Mucosa of descending colon (tissue), 3 donors: ENCODE results near the gene ZMYND10. TPM values are rescaled to one million over a fixed set of nuclear protein-coding genes. Genes with fewer than 3 reads are reported as not detected.

Experiments used
- ATAC-seq: fragments of 200-7000 bp; cut with Tn5 transposase; one replicate; pipeline ENCODE4 v1.9.1; 2020; ENCODE audit warnings: mild to moderate bottlenecking, moderate library complexity
- DNase-seq, 3 donors: peaks; one replicate each; pipeline ENCODE4 v3.0.0-alpha.2; 2020
- H3K36me3 ChIP-seq: fragments of 200-600 bp; one replicate; pipeline ENCODE4 v1.8.0; 2021; ENCODE audit warnings: low read depth, mild to moderate bottlenecking
- H3K4me1 ChIP-seq: fragments of 200-600 bp; one replicate; pipeline ENCODE4 v1.8.0; 2021; ENCODE audit warnings: low read depth, mild to moderate bottlenecking
- H3K4me3 ChIP-seq: fragments of 200-600 bp; one replicate; pipeline ENCODE4 v1.8.0; 2021; ENCODE audit warnings: mild to moderate bottlenecking
- H3K9me3 ChIP-seq: fragments of 200-600 bp; one replicate; pipeline ENCODE4 v1.8.0; 2021; ENCODE audit warnings: mild to moderate bottlenecking
- CTCF ChIP-seq: fragments of 200-600 bp; IDR thresholded peaks from one replicate; pipeline ENCODE4 v1.8.0; 2022; ENCODE audit warnings: antibody characterized with exemption, mild to moderate bottlenecking
- intact Hi-C, 2 donors: fragments of 100-400 bp; cut with DNase I in 1 of 2; cut with micrococcal nuclease in 1 of 2; formaldehyde crosslinking; loops; one replicate each; pipeline versions ENCODE4 v1.11.0 to v1.11.1; 2022; cut with DNase I, micrococcal nuclease
- total RNA-seq, 3 donors: library from RNA; stranded (reverse); fragmentation: NEBNext Ultra II Directional in 2 of 3; extraction: Animal tissue kit (Norgen Biotek cat#: 25700) in 2 of 3; gene quantifications; one replicate each; pipeline versions ENCODE4 v1.2.1 to v1.2.4, GENCODE V29; 2021 to 2023
- donor health status: DM: no; HTN: no; CAD: no; lungs with moderate emphysema.
- donor health status: DM: no; HTN: no; CAD: no.
- donor health status: DM: no; HTN: yes; CAD: no.

Gene ZMYND10
- total RNA-seq, 3 donors from 2014 or later = 0.20 to 0.60 (median 0.31) TPM

- no peak for TF ChIP-seq CTCF
Observed at GRCh38 chr3:50325497-50326181, 19.9 kb downstream of the ZMYND10 start.

GRCh38 chr3:50325113-50325480, 20.4 kb downstream of the ZMYND10 start:
- Histone ChIP-seq H3K4me1 (peaks cover 27% of the 10 kb centered on the region), H3K36me3 (no peaks in the 10 kb centered on the region), H3K9me3 (no peaks in the 10 kb centered on the region), H3K4me3 (no peak overlapping the region)
- ATAC-seq (no peak), DNase-seq (no peak)
- TF ChIP-seq CTCF = no peak
- intact Hi-C loops = no loop called here

More at GRCh38 chr3:50325497-50326181, 19.9 kb downstream of the ZMYND10 start:
- Histone ChIP-seq H3K4me3 (no peak overlapping the region), H3K4me1 (peaks cover 23% of the 10 kb centered on the region), H3K36me3 (peaks cover 3% of the 10 kb centered on the region), H3K9me3 (no peaks in the 10 kb centered on the region)
- intact Hi-C loops = no loop called here
- no peak for DNase-seq
- no peak for ATAC-seq

GRCh38 chr3:50324351-50325112, 21.0 kb downstream of the ZMYND10 start:
- no peaks in the 10 kb centered on the region for H3K9me3 ChIP-seq
- peak; percentile 72 to 87 (median 78) for DNase-seq
- intact Hi-C loops = no loop called here
- TF ChIP-seq CTCF = peak; percentile 43
- H3K4me1 ChIP-seq = peaks cover 32% of the 10 kb centered on the region
- no peak for ATAC-seq
- H3K36me3 ChIP-seq = no peaks in the 10 kb centered on the region
- no peak overlapping the region for H3K4me3 ChIP-seq

- TF ChIP-seq CTCF = no peak
- Histone ChIP-seq H3K4me1 (peaks cover 39% of the 10 kb centered on the region), H3K4me3 (no peak overlapping the region), H3K9me3 (no peaks in the 10 kb centered on the region), H3K36me3 (no peaks in the 10 kb centered on the region)
- DNase-seq (peak in 1 of 3 donors; percentile 62), ATAC-seq (no peak)
- intact Hi-C loops = no loop called here
Observed at GRCh38 chr3:50323614-50324199, 21.8 kb downstream of the ZMYND10 start.

GRCh38 chr3:50323092-50323600, 22.4 kb downstream of the ZMYND10 start:
- TF ChIP-seq CTCF = no peak
- H3K36me3 ChIP-seq = no peaks in the 10 kb centered on the region
- no peaks in the 10 kb centered on the region for H3K9me3 ChIP-seq
- ATAC-seq (no peak), DNase-seq (no peak)
- H3K4me1 ChIP-seq = peaks cover 45% of the 10 kb centered on the region
- H3K4me3 ChIP-seq = no peak overlapping the region
- intact Hi-C loops = no loop called here
